ENCODE measurements around the gene TSHZ3. TPM values are rescaled to one million over a fixed set of nuclear protein-coding genes. Genes with fewer than 3 reads are reported as not detected.

The TSHZ3 gene
- total and polyA plus RNA-seq, 2 of the 13 experiments (the other 11 are each of a cell fraction or from before 2014, with no cell fraction given) = not detected

- Histone ChIP-seq H3K79me2 (ENCODE audit: insufficient read depth, low read length) (no peaks in the 10 kb centered on the region), H3K4me3 (replicated peaks in 1 of 3; ENCODE audit: insufficient read depth in 1 of 3, low read depth in 2 of 3, low read length in 3 of 3) (no peak overlapping the region), H4K20me1 (ENCODE audit: insufficient read depth, low read length) (no peaks in the 10 kb centered on the region), H2AFZ (ENCODE audit: low read length) (no peak overlapping the region), H3K9ac (ENCODE audit: insufficient read depth, low read depth, low read length) (no peak overlapping the region), H3K4me2 (ENCODE audit: low read depth, low read length) (no peak overlapping the region), H3K4me1 (ENCODE audit: insufficient read depth, low read length) (no peaks in the 10 kb centered on the region), H3K27me3 (ENCODE audit: control insufficient read depth in 1 of 2, insufficient read depth in 2 of 2, low read length in 2 of 2) (peaks cover 0 to 8% of the 10 kb centered on the region in 2 experiments; a peak in 2 of 5 replicates), H3K36me3 (replicated peaks in 1 of 2; ENCODE audit: control insufficient read depth in 1 of 2, insufficient read depth in 2 of 2, low read length in 2 of 2) (no peaks in the 10 kb centered on the region), H3K9me3 (ENCODE audit: low read length) (no peaks in the 10 kb centered on the region), H3K27ac (ENCODE audit: extremely low read length, insufficient read depth, low read length) (no peak overlapping the region)
- ChIA-PET CTCF (ENCODE audit: low intra/inter-chr PET ratio, low total read pairs) (no interaction called here), POLR2A (no interaction called here)
- no TSS peak for BruUV-seq (replicated peaks)
- TF ChIP-seq FLYWCH1 (CRISPR knock-in tag; IDR thresholded peaks at IDR 0.05) (no peak), POLR2AphosphoS2 (IDR thresholded peaks at IDR 0.05; ENCODE audit: low read depth, low read length) (no peak), HMGA1 (CRISPR knock-in tag; conservative IDR thresholded peaks at IDR 0.05) (no peak), HMG20B (CRISPR knock-in tag; conservative IDR thresholded peaks at IDR 0.05) (no peak)
- 5% methylated on average over 6 of the region's 6 CpGs for WGBS (ENCODE audit: low lambda C conversion rate)
- no peak for DNase-seq (ENCODE audit: low spot score)
- intact Hi-C loops (cut with micrococcal nuclease; ENCODE audit: unreplicated experiment) = no loop called here
- no peak for ATAC-seq
- no peak for FAIRE-seq
- in situ Hi-C loops (cut with HindIII; ENCODE audit: extremely low pct_ligation_motif_present, low pct_unique_long_range_greater_than_20kb) = no loop called here
Measured at GRCh38 chr19:31335716-31336115, 13.5 kb downstream of the TSHZ3 start.

GRCh38 chr19:31334849-31335624, 14.2 kb downstream of the TSHZ3 start:
- 38% methylated on average over 11 of the region's 12 CpGs for WGBS (ENCODE audit: low lambda C conversion rate)
- no peak overlapping the region for H2AFZ ChIP-seq (ENCODE audit: low read length)
- POLR2A ChIA-PET = no interaction called here
- H4K20me1 ChIP-seq (ENCODE audit: insufficient read depth, low read length) = no peaks in the 10 kb centered on the region
- H3K9ac ChIP-seq (ENCODE audit: insufficient read depth, low read depth, low read length) = no peak overlapping the region
- H3K4me1 ChIP-seq (ENCODE audit: insufficient read depth, low read length) = no peaks in the 10 kb centered on the region
- no peaks in the 10 kb centered on the region for H3K9me3 ChIP-seq (ENCODE audit: low read length)
- no TSS peak for BruUV-seq (replicated peaks)
- no peak overlapping the region for H3K4me2 ChIP-seq (ENCODE audit: low read depth, low read length)
- peaks cover 0 to 8% of the 10 kb centered on the region in 2 experiments; a peak in 2 of 5 replicates for H3K27me3 ChIP-seq (ENCODE audit: control insufficient read depth in 1 of 2, insufficient read depth in 2 of 2, low read length in 2 of 2)
- ATAC-seq (no peak), FAIRE-seq (no peak), DNase-seq (ENCODE audit: low spot score) (no peak)
- no peak for TF ChIP-seq BHLHE40 (IDR thresholded peaks at IDR 0.05; ENCODE audit: low read length)
- no peak overlapping the region for H3K4me3 ChIP-seq (replicated peaks in 1 of 3; ENCODE audit: insufficient read depth in 1 of 3, low read depth in 2 of 3, low read length in 3 of 3)
- intact Hi-C loops (cut with micrococcal nuclease; ENCODE audit: unreplicated experiment) = no loop called here
- H3K36me3 ChIP-seq (replicated peaks in 1 of 2; ENCODE audit: control insufficient read depth in 1 of 2, insufficient read depth in 2 of 2, low read length in 2 of 2) = no peaks in the 10 kb centered on the region
- in situ Hi-C loops (cut with HindIII; ENCODE audit: extremely low pct_ligation_motif_present, low pct_unique_long_range_greater_than_20kb) = no loop called here
- CTCF ChIA-PET (ENCODE audit: low intra/inter-chr PET ratio, low total read pairs) = no interaction called here
- H3K27ac ChIP-seq (ENCODE audit: extremely low read length, insufficient read depth, low read length) = no peak overlapping the region
- H3K79me2 ChIP-seq (ENCODE audit: insufficient read depth, low read length) = no peaks in the 10 kb centered on the region

All from HepG2 (cell line).